Glutamatergic neuron (in vitro differentiated cells): ENCODE data around the gene GFPT2. TPM values are rescaled to one million over a fixed set of nuclear protein-coding genes. Genes with fewer than 3 reads are reported as not detected.

ENCODE experiments used
- DNase-seq: peaks from one replicate; pipeline ENCODE4 v3.0.0; 2022
- H3K27ac Mint-ChIP-seq: one replicate; pipeline ENCODE4 v1.8.0; 2020; ENCODE audit warnings: mild to moderate bottlenecking, mixed read lengths, inconsistent platforms; ENCODE audit not compliant: unreplicated experiment
- H3K27me3 Mint-ChIP-seq: one replicate; pipeline ENCODE4 v1.8.0; 2020; ENCODE audit warnings: mild to moderate bottlenecking, moderate library complexity, mixed read lengths, inconsistent platforms; ENCODE audit not compliant: unreplicated experiment
- H3K36me3 Mint-ChIP-seq: one replicate; pipeline ENCODE4 v1.8.0; 2020; ENCODE audit warnings: mild to moderate bottlenecking, mixed read lengths, inconsistent platforms; ENCODE audit not compliant: unreplicated experiment
- H3K4me1 Mint-ChIP-seq: one replicate; pipeline ENCODE4 v1.8.0; 2020; ENCODE audit warnings: mild to moderate bottlenecking, low read depth, mixed read lengths, inconsistent platforms; ENCODE audit not compliant: unreplicated experiment
- H3K4me3 Mint-ChIP-seq: one replicate; pipeline ENCODE4 v1.8.0; 2020; ENCODE audit warnings: mild to moderate bottlenecking, mixed read lengths, inconsistent platforms; ENCODE audit not compliant: unreplicated experiment
- H3K9me3 Mint-ChIP-seq: one replicate; pipeline ENCODE4 v1.8.0; 2020; ENCODE audit warnings: mild to moderate bottlenecking, moderate library complexity, mixed read lengths, inconsistent platforms; ENCODE audit not compliant: unreplicated experiment
- total RNA-seq: library from RNA; stranded (reverse); fragmentation: NEBNext Ultra II Directional; extraction: Animal tissue kit (Norgen Biotek cat#: 25700); gene quantifications from one replicate; pipeline ENCODE4 v1.2.1, GENCODE V29; 2021; ENCODE audit not compliant: unreplicated experiment
- TF ChIP-seq, protein P1 (sequence below): fragments of 200-600 bp; sonication (generic); IDR thresholded peaks from one replicate; pipeline ENCODE4 v1.5.0; 2021; ENCODE audit not compliant: partially characterized antibody, unreplicated experiment

The GFPT2 gene
- total RNA-seq, 1 donor from 2014 or later = 11.6 TPM

DNA sequence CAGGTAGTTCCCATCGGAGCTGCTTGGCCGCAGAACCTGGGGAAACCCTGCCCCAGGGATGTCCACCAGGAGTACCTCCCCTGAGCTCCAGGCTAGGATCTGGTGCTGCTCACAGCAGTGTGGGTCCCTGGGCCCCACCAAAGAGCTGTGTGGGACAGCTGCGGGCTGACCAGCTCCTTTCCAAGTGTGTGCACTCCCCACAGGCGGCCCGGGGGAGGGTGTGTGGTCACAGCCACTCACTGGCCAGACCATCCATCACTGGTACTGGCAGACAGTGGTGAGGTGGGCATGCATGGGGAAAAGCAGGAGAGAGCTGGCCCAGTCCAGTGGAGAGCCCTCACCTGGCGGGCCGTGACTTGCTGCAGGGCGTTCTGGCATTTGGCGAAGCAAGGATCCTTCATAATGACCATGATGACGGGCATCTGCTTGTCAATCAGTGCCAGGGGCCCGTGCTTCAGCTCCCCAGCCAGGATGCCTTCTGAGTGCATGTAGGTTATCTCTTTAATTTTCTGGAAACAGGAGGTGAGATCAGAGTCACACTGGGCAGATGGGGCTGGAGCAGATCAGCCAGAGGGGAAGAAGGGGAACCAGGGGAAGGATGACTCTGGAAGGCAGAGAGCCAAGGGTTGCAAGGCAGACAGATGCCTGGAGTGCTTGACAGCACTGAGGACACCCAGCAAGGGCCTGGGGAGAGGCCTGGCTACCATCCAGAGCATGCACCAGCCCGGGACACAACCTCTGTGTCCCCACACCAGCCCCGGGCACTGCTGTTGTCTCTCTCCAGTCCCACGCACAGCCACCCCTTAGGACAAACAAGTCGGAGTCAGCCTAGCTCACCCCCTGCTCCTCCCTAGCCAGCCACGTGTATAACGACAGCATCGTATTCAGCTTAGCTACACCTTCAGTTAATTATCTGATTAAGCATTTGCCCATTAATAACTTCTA is 48.4 kb downstream of the GFPT2 start:
- TF ChIP-seq, protein P1, sequence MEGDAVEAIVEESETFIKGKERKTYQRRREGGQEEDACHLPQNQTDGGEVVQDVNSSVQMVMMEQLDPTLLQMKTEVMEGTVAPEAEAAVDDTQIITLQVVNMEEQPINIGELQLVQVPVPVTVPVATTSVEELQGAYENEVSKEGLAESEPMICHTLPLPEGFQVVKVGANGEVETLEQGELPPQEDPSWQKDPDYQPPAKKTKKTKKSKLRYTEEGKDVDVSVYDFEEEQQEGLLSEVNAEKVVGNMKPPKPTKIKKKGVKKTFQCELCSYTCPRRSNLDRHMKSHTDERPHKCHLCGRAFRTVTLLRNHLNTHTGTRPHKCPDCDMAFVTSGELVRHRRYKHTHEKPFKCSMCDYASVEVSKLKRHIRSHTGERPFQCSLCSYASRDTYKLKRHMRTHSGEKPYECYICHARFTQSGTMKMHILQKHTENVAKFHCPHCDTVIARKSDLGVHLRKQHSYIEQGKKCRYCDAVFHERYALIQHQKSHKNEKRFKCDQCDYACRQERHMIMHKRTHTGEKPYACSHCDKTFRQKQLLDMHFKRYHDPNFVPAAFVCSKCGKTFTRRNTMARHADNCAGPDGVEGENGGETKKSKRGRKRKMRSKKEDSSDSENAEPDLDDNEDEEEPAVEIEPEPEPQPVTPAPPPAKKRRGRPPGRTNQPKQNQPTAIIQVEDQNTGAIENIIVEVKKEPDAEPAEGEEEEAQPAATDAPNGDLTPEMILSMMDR = no peak
- peaks cover 1% of the 10 kb centered on the region for H3K9me3 Mint-ChIP-seq
- H3K4me1 Mint-ChIP-seq = no peaks in the 10 kb centered on the region
- H3K27me3 Mint-ChIP-seq = no peaks in the 10 kb centered on the region
- no peak for DNase-seq
- H3K27ac Mint-ChIP-seq = no peak overlapping the region
- no peak overlapping the region for H3K4me3 Mint-ChIP-seq
- H3K36me3 Mint-ChIP-seq = peaks cover 4% of the 10 kb centered on the region

DNA sequence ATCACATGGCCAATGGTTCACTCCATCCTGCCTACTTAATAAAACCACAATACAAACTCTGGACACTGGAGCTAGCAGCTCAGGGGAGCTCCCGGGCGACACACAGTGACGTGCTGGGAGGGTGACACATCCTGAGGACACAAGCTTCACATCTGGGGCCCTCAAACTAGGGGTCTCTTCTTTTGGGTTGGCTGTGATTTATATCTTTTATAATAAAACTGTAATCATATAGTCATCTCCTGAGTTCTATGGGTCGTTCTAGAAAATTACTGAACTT is 49.2 kb downstream of the GFPT2 start:
- TF ChIP-seq, protein P1 = no peak
- H3K27me3 Mint-ChIP-seq = no peaks in the 10 kb centered on the region
- H3K27ac Mint-ChIP-seq = no peak overlapping the region
- H3K4me3 Mint-ChIP-seq = no peak overlapping the region
- H3K9me3 Mint-ChIP-seq = peaks cover 1% of the 10 kb centered on the region
- H3K36me3 Mint-ChIP-seq = peaks cover 7% of the 10 kb centered on the region
- no peak for DNase-seq
- no peaks in the 10 kb centered on the region for H3K4me1 Mint-ChIP-seq

DNA sequence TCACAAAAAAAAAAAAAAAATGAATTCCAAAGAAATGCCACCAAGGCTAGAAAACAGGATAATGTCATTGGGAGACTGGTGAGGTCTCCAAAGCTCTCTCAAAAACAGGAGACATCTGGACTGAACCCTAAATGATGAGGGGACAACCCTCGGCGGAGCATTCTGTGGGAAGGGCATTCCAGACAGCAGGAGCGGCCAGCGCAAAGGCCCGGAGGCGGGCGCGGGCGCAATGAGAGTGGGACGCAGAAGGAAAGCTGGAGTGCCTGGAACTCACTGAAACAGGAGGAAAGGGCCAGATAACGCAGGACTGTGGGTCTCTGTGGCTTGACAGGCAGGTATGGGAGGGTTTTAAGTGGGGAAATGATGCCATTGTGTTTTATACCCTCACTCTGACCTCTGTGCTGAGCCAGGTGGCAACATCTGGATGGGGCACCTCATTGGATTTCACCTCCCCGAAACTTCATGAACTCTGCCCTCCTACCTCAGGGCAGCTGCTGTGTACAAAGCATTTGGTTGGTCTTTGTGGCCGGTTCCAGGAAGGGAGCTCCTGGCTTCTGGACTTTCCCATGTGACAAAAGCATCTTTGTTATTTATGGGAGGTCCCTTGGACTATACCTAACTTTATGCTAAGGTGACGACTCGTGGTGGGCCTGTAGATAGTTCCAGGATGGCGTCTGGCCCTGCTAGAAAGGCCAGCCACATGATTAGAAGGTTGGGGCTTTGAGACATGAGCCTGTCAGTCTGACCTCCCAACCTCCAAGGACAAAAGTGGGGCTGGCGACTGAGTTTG is 49.7 kb downstream of the GFPT2 start:
- no peak overlapping the region for H3K27ac Mint-ChIP-seq
- H3K9me3 Mint-ChIP-seq = peaks cover 1% of the 10 kb centered on the region
- no peaks in the 10 kb centered on the region for H3K4me1 Mint-ChIP-seq
- TF ChIP-seq, protein P1 = no peak
- no peak overlapping the region for H3K4me3 Mint-ChIP-seq
- no peak for DNase-seq
- H3K27me3 Mint-ChIP-seq = peaks cover 1% of the 10 kb centered on the region
- H3K36me3 Mint-ChIP-seq = peaks cover 7% of the 10 kb centered on the region

DNA sequence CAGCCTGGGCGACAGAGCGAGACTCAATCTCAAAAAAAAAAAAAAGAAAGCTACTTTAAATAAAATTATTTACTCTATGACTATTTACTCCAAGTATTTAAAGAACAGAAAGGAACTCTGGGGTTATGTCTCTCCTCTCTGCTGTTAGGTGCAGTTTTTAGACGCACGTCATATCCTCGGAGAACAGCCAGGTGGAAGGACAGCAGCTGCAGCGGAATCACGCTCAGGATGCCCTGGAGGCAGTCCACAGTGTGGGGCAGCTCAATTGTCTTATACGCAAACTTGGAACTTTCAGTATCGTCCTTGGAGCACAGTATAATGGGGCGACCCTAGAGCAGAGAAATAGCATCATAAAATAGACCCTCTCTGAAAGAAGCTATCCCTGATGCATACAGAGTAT is 50.9 kb downstream of the GFPT2 start:
- Mint-ChIP-seq H3K27me3 (peaks cover 5% of the 10 kb centered on the region), H3K4me3 (no peak overlapping the region), H3K9me3 (peaks cover 3% of the 10 kb centered on the region), H3K36me3 (peaks cover 7% of the 10 kb centered on the region), H3K27ac (no peak overlapping the region), H3K4me1 (no peaks in the 10 kb centered on the region)
- no peak for DNase-seq
- TF ChIP-seq, protein P1 = no peak

DNA sequence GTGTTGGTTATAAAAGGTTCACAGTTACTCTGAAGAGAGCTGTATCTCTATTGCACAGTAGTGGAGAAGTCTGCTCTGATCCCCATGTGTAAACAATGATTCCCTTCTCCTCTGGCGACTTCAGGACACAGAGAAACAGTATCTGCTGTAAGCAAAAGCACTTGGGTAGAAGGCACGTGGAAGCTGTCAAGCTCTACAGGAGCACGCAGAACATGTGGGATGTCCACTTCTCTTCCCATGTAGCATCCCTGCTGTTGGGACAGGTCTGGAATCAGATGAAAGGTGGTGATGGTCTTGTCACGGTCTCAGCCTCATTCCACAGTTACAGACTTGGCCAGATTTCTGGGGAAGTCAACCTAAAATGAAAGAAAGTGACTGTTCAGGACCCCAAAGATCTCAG is 51.9 kb downstream of the GFPT2 start:
- peaks cover 7% of the 10 kb centered on the region for H3K36me3 Mint-ChIP-seq
- H3K4me3 Mint-ChIP-seq = no peak overlapping the region
- H3K27ac Mint-ChIP-seq = no peak overlapping the region

More for the DNA sequence above, 51.9 kb downstream of the GFPT2 start:
- DNase-seq = no peak
- Mint-ChIP-seq H3K27me3 (peaks cover 5% of the 10 kb centered on the region), H3K9me3 (peaks cover 3% of the 10 kb centered on the region), H3K4me1 (no peaks in the 10 kb centered on the region)
- TF ChIP-seq, protein P1 = no peak
